Measurements from ENCODE around the gene NCSTN.

GRCh38 chr1:160397651-160398050 lies 54.5 kb downstream of the NCSTN start:
- no peak for TF ChIP-seq POLR2A (IDR thresholded peaks at IDR 0.05; ENCODE audit: low read length)
- TF ChIP-seq GATA1 (IDR thresholded peaks at IDR 0.05; ENCODE audit: low read depth, low read length), result no peak
